ENCODE data around the gene CDIPT.

- TF ChIP-seq KLF16 (CRISPR knock-in tag; IDR thresholded peaks at IDR 0.05) (no peak), ZNF362 (CRISPR knock-in tag; IDR thresholded peaks at IDR 0.05; ENCODE audit: borderline replicate concordance) (no peak), KDM3A (CRISPR knock-in tag; IDR thresholded peaks at IDR 0.05; ENCODE audit: low read depth) (no peak), CAMTA2 (CRISPR knock-in tag; IDR thresholded peaks at IDR 0.05; ENCODE audit: borderline replicate concordance) (no peak), ZNF879 (CRISPR knock-in tag; IDR thresholded peaks at IDR 0.05) (no peak), KDM5B (CRISPR knock-in tag; IDR thresholded peaks at IDR 0.05; ENCODE audit: borderline replicate concordance) (no peak), ZBTB39 (CRISPR knock-in tag; IDR thresholded peaks at IDR 0.05) (no peak), THYN1 (CRISPR knock-in tag; IDR thresholded peaks at IDR 0.05; ENCODE audit: borderline replicate concordance, low read depth) (no peak), EZH2 (conservative IDR thresholded peaks at IDR 0.05; ENCODE audit: low read depth, low read length) (no peak)
These were observed 47.8 kb downstream of the CDIPT start for GRCh38 chr16:29815032-29815721.
